ENCODE data around the gene ANKRD34B. TPM values are rescaled to one million over a fixed set of nuclear protein-coding genes. Genes with fewer than 3 reads are reported as not detected.

ANKRD34B gene
- total RNA-seq, 1 donor from 2014 or later = 2.5 TPM

DNA sequence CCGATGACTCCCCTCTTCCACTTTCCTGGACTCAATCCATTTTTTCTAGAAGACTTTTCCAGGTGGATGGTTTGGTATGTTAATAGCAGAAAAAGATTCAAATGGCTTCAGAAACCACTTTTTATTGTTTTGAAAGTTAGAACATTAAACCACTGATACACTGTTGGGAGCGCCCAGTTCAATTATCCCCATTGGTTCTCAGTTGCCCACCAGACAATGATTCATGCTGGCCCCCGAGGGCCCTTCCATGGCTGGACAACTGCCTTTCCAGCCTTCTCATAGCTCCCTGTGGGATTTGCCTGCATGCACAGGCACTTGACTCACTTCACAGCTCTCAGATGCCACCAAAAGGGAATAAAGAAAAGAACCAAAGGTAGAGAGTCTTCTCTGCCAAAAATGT lies 21.3 kb upstream of the ANKRD34B start:
- peaks cover 6% of the 10 kb centered on the region for H3K27me3 Mint-ChIP-seq (ENCODE audit: insufficient read depth, low read depth)
- H3K4me3 Mint-ChIP-seq = no peak overlapping the region
- Histone ChIP-seq H3K4me2 (no peak overlapping the region), H4K20me1 (ENCODE audit: low read depth) (no peaks in the 10 kb centered on the region), H3K27me3 (no peaks in the 10 kb centered on the region), H3K79me2 (ENCODE audit: low read depth) (no peaks in the 10 kb centered on the region), H3K36me3 (no peaks in the 10 kb centered on the region), H2AFZ (replicated peaks) (no peak overlapping the region), H3K9ac (no peak overlapping the region), H3F3A (ENCODE audit: low read depth) (peaks cover 6% of the 10 kb centered on the region), H3K4me3 (no peak overlapping the region), H3K4me1 (peaks cover 9% of the 10 kb centered on the region), H3K9me3 (ENCODE audit: low read depth) (no peaks in the 10 kb centered on the region), H3K27ac (no peak overlapping the region)
- peak overlapping the region; percentile 43 for H3K27ac Mint-ChIP-seq
- peaks cover 2% of the 10 kb centered on the region for H3K4me1 Mint-ChIP-seq
- no peak for DNase-seq (ENCODE audit: low spot score)
- TF ChIP-seq CTCF (IDR thresholded peaks at IDR 0.05) (no peak), EZH2phosphoT487 (IDR thresholded peaks at IDR 0.05) (no peak), EZH2 (IDR thresholded peaks at IDR 0.05) (no peak)
- no peaks in the 10 kb centered on the region for H3K36me3 Mint-ChIP-seq
- no peaks in the 10 kb centered on the region for H3K9me3 Mint-ChIP-seq

DNA sequence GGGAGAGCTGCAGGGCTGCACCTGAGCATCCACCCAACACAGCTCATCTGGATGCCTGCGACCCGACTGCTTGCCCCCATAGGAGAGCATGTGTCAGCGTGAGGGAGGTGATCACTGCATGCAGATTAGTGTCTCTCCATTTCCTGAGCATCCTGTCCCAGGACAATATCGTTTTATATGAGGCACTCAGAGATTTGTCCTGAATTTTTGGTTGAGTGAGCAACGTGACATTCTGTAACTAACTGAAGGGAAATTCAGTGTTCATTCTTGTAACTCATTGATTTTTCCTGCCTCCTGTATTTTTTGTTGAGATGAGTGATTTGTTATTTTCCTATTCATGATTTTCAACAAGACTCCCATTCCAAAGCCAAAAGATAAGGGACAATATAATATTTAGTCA lies 20.7 kb upstream of the ANKRD34B start:
- TF ChIP-seq EZH2phosphoT487 (IDR thresholded peaks at IDR 0.05) = no peak
- no peak for TF ChIP-seq EZH2 (IDR thresholded peaks at IDR 0.05)
- TF ChIP-seq CTCF (IDR thresholded peaks at IDR 0.05) = no peak
- Histone ChIP-seq H3K9me3 (ENCODE audit: low read depth) (no peaks in the 10 kb centered on the region), H3K27ac (no peak overlapping the region), H3K36me3 (no peaks in the 10 kb centered on the region), H3K9ac (no peak overlapping the region), H3K79me2 (ENCODE audit: low read depth) (no peaks in the 10 kb centered on the region), H2AFZ (replicated peaks) (no peak overlapping the region), H3F3A (ENCODE audit: low read depth) (peaks cover 6% of the 10 kb centered on the region), H3K4me2 (no peak overlapping the region), H3K4me1 (peaks cover 9% of the 10 kb centered on the region), H4K20me1 (ENCODE audit: low read depth) (no peaks in the 10 kb centered on the region), H3K27me3 (no peaks in the 10 kb centered on the region), H3K4me3 (no peak overlapping the region)
- H3K9me3 Mint-ChIP-seq = no peaks in the 10 kb centered on the region
- no peak for DNase-seq (ENCODE audit: low spot score)
- H3K36me3 Mint-ChIP-seq = no peaks in the 10 kb centered on the region
- H3K4me3 Mint-ChIP-seq = no peak overlapping the region
- peaks cover 2% of the 10 kb centered on the region for H3K4me1 Mint-ChIP-seq
- no peak overlapping the region for H3K27ac Mint-ChIP-seq
- peaks cover 6% of the 10 kb centered on the region for H3K27me3 Mint-ChIP-seq (ENCODE audit: insufficient read depth, low read depth)

DNA sequence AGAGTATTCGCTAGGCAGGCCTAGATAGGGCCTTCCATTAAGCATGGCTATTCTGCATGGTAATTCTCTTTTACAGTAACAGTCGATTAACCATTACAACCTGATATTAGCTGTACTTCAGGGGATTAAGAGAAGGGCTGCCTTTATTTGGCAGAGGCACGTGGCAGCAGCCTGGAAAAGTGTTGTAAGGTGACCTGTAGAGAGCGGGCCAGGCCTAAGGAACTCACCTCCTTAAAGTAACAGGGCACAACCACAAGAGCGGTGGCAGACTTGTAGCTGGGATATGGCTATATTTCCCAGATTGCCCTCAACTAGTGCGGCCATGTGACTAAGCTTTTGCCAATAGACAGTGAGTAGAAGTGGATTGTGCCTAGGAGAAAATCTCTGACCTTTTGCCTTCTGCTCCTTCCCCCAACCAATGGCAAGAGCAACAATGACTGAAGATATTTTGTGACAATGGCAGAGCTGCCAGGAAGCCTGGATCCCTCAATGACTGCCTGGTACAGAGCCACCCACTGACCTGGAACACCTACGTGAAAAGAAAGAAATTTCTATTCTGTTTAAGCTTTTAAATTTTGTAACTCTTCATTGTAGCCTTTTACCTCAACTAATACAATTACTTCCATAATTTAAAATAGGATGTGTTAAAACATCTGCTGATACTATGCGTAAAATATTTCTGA lies 18.9 kb upstream of the ANKRD34B start:
- Histone ChIP-seq H3K4me3 (no peak overlapping the region), H3K27ac (no peak overlapping the region), H2AFZ (replicated peaks) (no peak overlapping the region), H3K9me3 (ENCODE audit: low read depth) (no peaks in the 10 kb centered on the region), H3K36me3 (no peaks in the 10 kb centered on the region), H3K4me1 (peaks cover 9% of the 10 kb centered on the region), H3K9ac (no peak overlapping the region), H3F3A (ENCODE audit: low read depth) (peaks cover 6% of the 10 kb centered on the region), H3K79me2 (ENCODE audit: low read depth) (no peaks in the 10 kb centered on the region), H3K27me3 (no peaks in the 10 kb centered on the region), H3K4me2 (no peak overlapping the region), H4K20me1 (ENCODE audit: low read depth) (no peaks in the 10 kb centered on the region)
- Mint-ChIP-seq H3K4me3 (no peak overlapping the region), H3K36me3 (no peaks in the 10 kb centered on the region), H3K4me1 (peaks cover 2% of the 10 kb centered on the region), H3K9me3 (no peaks in the 10 kb centered on the region), H3K27ac (no peak overlapping the region), H3K27me3 (ENCODE audit: insufficient read depth, low read depth) (peaks cover 6% of the 10 kb centered on the region)
- no peak for TF ChIP-seq EZH2 (IDR thresholded peaks at IDR 0.05)
- no peak for TF ChIP-seq EZH2phosphoT487 (IDR thresholded peaks at IDR 0.05)
- no peak for TF ChIP-seq CTCF (IDR thresholded peaks at IDR 0.05)
- no peak for DNase-seq (ENCODE audit: low spot score)

Data from neural progenitor cell (in vitro differentiated cells).